Measurements from ENCODE around the gene RBM44. TPM values are rescaled to one million over a fixed set of nuclear protein-coding genes. Genes with fewer than 3 reads are reported as not detected.
A peak's percentile ranks its signal among the peaks of the same experiment; 100 is the strongest.

RBM44 gene
- total and polyA plus RNA-seq, 3 experiments from 2014 or later: 0.07 to 0.63 (median 0.33) TPM

- no peaks in the 10 kb centered on the region for H3K4me1 ChIP-seq (ENCODE audit: insufficient read depth, low read length)
- H3K9me3 ChIP-seq (ENCODE audit: low read length): no peaks in the 10 kb centered on the region
- ChIA-PET CTCF (no interaction called here), POLR2A (no interaction called here)
- H3K27ac Mint-ChIP-seq: no peak overlapping the region
- H3K36me3 Mint-ChIP-seq: no peaks in the 10 kb centered on the region
- no peak overlapping the region for H3K27ac ChIP-seq (ENCODE audit: low read depth, low read length)
- no peaks in the 10 kb centered on the region for H3K36me3 ChIP-seq (ENCODE audit: insufficient read depth, low read length)
- H3K9me3 Mint-ChIP-seq: peaks cover 0 to 2% (median 0%) of the 10 kb centered on the region in 5 donors
- no peak overlapping the region for H3K4me3 ChIP-seq (ENCODE audit: low read length)
- no peaks in the 10 kb centered on the region for H3K27me3 ChIP-seq (ENCODE audit: insufficient read depth, low read length, poor library complexity, severe bottlenecking)
- no peaks in the 10 kb centered on the region for H3K27me3 Mint-ChIP-seq
- DNase-seq: peak in 1 of 5 donors; percentile 42
- H3K4me1 Mint-ChIP-seq: no peaks in the 10 kb centered on the region
- H3K4me3 Mint-ChIP-seq: no peak overlapping the region
Observed at GRCh38 chr2:237882510-237883481, 84.2 kb downstream of the RBM44 start.

GRCh38 chr2:237883951-237884446 is 85.4 kb downstream of the RBM44 start:
- H3K27ac ChIP-seq (ENCODE audit: low read depth, low read length): no peak overlapping the region
- no peak overlapping the region for H3K4me3 ChIP-seq (ENCODE audit: low read length)
- H3K4me1 ChIP-seq (ENCODE audit: insufficient read depth, low read length): no peaks in the 10 kb centered on the region
- no peaks in the 10 kb centered on the region for H3K27me3 ChIP-seq (ENCODE audit: insufficient read depth, low read length, poor library complexity, severe bottlenecking)
- Mint-ChIP-seq H3K4me1 (no peaks in the 10 kb centered on the region), H3K9me3 (peaks cover 0 to 2% (median 0%) of the 10 kb centered on the region in 5 donors), H3K27me3 (no peaks in the 10 kb centered on the region), H3K27ac (no peak overlapping the region), H3K4me3 (no peak overlapping the region), H3K36me3 (no peaks in the 10 kb centered on the region)
- peak in 1 of 5 donors; percentile 11 for DNase-seq
- no peaks in the 10 kb centered on the region for H3K36me3 ChIP-seq (ENCODE audit: insufficient read depth, low read length)
- ChIA-PET POLR2A (no interaction called here), CTCF (no interaction called here)
- H3K9me3 ChIP-seq (ENCODE audit: low read length): no peaks in the 10 kb centered on the region

- Mint-ChIP-seq H3K4me3 (no peak overlapping the region), H3K4me1 (no peaks in the 10 kb centered on the region), H3K27me3 (no peaks in the 10 kb centered on the region), H3K9me3 (peaks cover 0 to 2% (median 0%) of the 10 kb centered on the region in 5 donors), H3K36me3 (no peaks in the 10 kb centered on the region), H3K27ac (no peak overlapping the region)
- H3K36me3 ChIP-seq (ENCODE audit: insufficient read depth, low read length): no peaks in the 10 kb centered on the region
- ChIA-PET CTCF (no interaction called here), POLR2A (no interaction called here)
- no peaks in the 10 kb centered on the region for H3K27me3 ChIP-seq (ENCODE audit: insufficient read depth, low read length, poor library complexity, severe bottlenecking)
- peak in 1 of 5 donors; percentile 30 for DNase-seq
- no peaks in the 10 kb centered on the region for H3K9me3 ChIP-seq (ENCODE audit: low read length)
- H3K4me3 ChIP-seq (ENCODE audit: low read length): no peak overlapping the region
- no peaks in the 10 kb centered on the region for H3K4me1 ChIP-seq (ENCODE audit: insufficient read depth, low read length)
- H3K27ac ChIP-seq (ENCODE audit: low read depth, low read length): no peak overlapping the region
Observed at GRCh38 chr2:237884681-237885080, 86.1 kb downstream of the RBM44 start.

GRCh38 chr2:237885111-237885930 is 86.7 kb downstream of the RBM44 start:
- CTCF ChIA-PET: no interaction called here
- POLR2A ChIA-PET: no interaction called here
- Mint-ChIP-seq H3K4me3 (no peak overlapping the region), H3K27ac (no peak overlapping the region), H3K9me3 (peaks cover 0 to 2% (median 0%) of the 10 kb centered on the region in 5 donors), H3K36me3 (no peaks in the 10 kb centered on the region), H3K27me3 (no peaks in the 10 kb centered on the region), H3K4me1 (no peaks in the 10 kb centered on the region)
- H3K9me3 ChIP-seq (ENCODE audit: low read length): no peaks in the 10 kb centered on the region
- H3K27ac ChIP-seq (ENCODE audit: low read depth, low read length): no peak overlapping the region
- peak in 1 of 5 donors; percentile 22 for DNase-seq
- no peaks in the 10 kb centered on the region for H3K27me3 ChIP-seq (ENCODE audit: insufficient read depth, low read length, poor library complexity, severe bottlenecking)
- H3K36me3 ChIP-seq (ENCODE audit: insufficient read depth, low read length): no peaks in the 10 kb centered on the region
- H3K4me3 ChIP-seq (ENCODE audit: low read length): no peak overlapping the region
- H3K4me1 ChIP-seq (ENCODE audit: insufficient read depth, low read length): no peaks in the 10 kb centered on the region

GRCh38 chr2:237885931-237886684 is 87.5 kb downstream of the RBM44 start:
- no peaks in the 10 kb centered on the region for H3K9me3 ChIP-seq (ENCODE audit: low read length)
- Mint-ChIP-seq H3K36me3 (no peaks in the 10 kb centered on the region), H3K4me3 (no peak overlapping the region), H3K9me3 (peaks cover 0 to 2% (median 0%) of the 10 kb centered on the region in 5 donors), H3K4me1 (peaks cover 0 to 3% (median 0%) of the 10 kb centered on the region in 3 donors), H3K27ac (no peak overlapping the region), H3K27me3 (no peaks in the 10 kb centered on the region)
- no peaks in the 10 kb centered on the region for H3K36me3 ChIP-seq (ENCODE audit: insufficient read depth, low read length)
- no peak overlapping the region for H3K27ac ChIP-seq (ENCODE audit: low read depth, low read length)
- POLR2A ChIA-PET: no interaction called here
- H3K4me1 ChIP-seq (ENCODE audit: insufficient read depth, low read length): no peaks in the 10 kb centered on the region
- peak in 1 of 5 donors; percentile 35 for DNase-seq
- no peak overlapping the region for H3K4me3 ChIP-seq (ENCODE audit: low read length)
- CTCF ChIA-PET: no interaction called here
- no peaks in the 10 kb centered on the region for H3K27me3 ChIP-seq (ENCODE audit: insufficient read depth, low read length, poor library complexity, severe bottlenecking)

- peaks cover 0 to 3% (median 0%) of the 10 kb centered on the region in 3 donors for H3K4me1 Mint-ChIP-seq
- H3K9me3 ChIP-seq (ENCODE audit: low read length): no peaks in the 10 kb centered on the region
- no peaks in the 10 kb centered on the region for H3K36me3 ChIP-seq (ENCODE audit: insufficient read depth, low read length)
- no peak overlapping the region for H3K27ac ChIP-seq (ENCODE audit: low read depth, low read length)
- no peak overlapping the region for H3K4me3 ChIP-seq (ENCODE audit: low read length)
- POLR2A ChIA-PET: no interaction called here
- no peak overlapping the region for H3K27ac Mint-ChIP-seq
- no peak overlapping the region for H3K4me3 Mint-ChIP-seq
- H3K36me3 Mint-ChIP-seq: no peaks in the 10 kb centered on the region
- H3K27me3 ChIP-seq (ENCODE audit: insufficient read depth, low read length, poor library complexity, severe bottlenecking): no peaks in the 10 kb centered on the region
- no peaks in the 10 kb centered on the region for H3K9me3 Mint-ChIP-seq
- H3K27me3 Mint-ChIP-seq: no peaks in the 10 kb centered on the region
- no peaks in the 10 kb centered on the region for H3K4me1 ChIP-seq (ENCODE audit: insufficient read depth, low read length)
- DNase-seq: peak in 1 of 5 donors; percentile 22
- CTCF ChIA-PET: no interaction called here
Observed at GRCh38 chr2:237886685-237887481, 88.3 kb downstream of the RBM44 start.

GRCh38 chr2:237888389-237888788 is 89.8 kb downstream of the RBM44 start:
- H3K9me3 Mint-ChIP-seq: no peaks in the 10 kb centered on the region
- H3K9me3 ChIP-seq (ENCODE audit: low read length): no peaks in the 10 kb centered on the region
- H3K27me3 Mint-ChIP-seq: no peaks in the 10 kb centered on the region
- no peak for DNase-seq
- H3K36me3 ChIP-seq (ENCODE audit: insufficient read depth, low read length): no peaks in the 10 kb centered on the region
- peaks cover 4 to 8% (median 7%) of the 10 kb centered on the region in 3 donors for H3K4me1 Mint-ChIP-seq
- ChIA-PET CTCF (no interaction called here), POLR2A (no interaction called here)
- H3K4me3 Mint-ChIP-seq: no peak overlapping the region
- no peaks in the 10 kb centered on the region for H3K36me3 Mint-ChIP-seq
- H3K27ac Mint-ChIP-seq: no peak overlapping the region
- no peaks in the 10 kb centered on the region for H3K27me3 ChIP-seq (ENCODE audit: insufficient read depth, low read length, poor library complexity, severe bottlenecking)
- H3K27ac ChIP-seq (ENCODE audit: low read depth, low read length): no peak overlapping the region
- H3K4me1 ChIP-seq (ENCODE audit: insufficient read depth, low read length): no peaks in the 10 kb centered on the region
- no peak overlapping the region for H3K4me3 ChIP-seq (ENCODE audit: low read length)

All from CD8-positive, alpha-beta memory T cell (primary cell).